ENCODE results near the gene BCAR3.

Gene BCAR3

GRCh38 chr1:93681101-93681988 is at the start of gene BCAR3:
Gene BCAR3 (minus strand): TSS chr1:93681837. CDS start chr1:93674930, 6,907 bp downstream.
- DNase-seq, result peak; percentile 36

- DNase-seq, result no peak
Measured at GRCh38 chr1:93730621-93731020, 49.0 kb upstream of the BCAR3 start.

GRCh38 chr1:93729906-93730305 is 48.3 kb upstream of the BCAR3 start:
- no peak for DNase-seq

- no peak for DNase-seq
Measured at GRCh38 chr1:93729502-93729901, 47.9 kb upstream of the BCAR3 start.

- DNase-seq, result peak; percentile 97
Measured at GRCh38 chr1:93728480-93729131, 47.0 kb upstream of the BCAR3 start.

GRCh38 chr1:93723733-93724270 is 42.2 kb upstream of the BCAR3 start:
- DNase-seq, result no peak

- no peak for DNase-seq
Measured at GRCh38 chr1:93723110-93723509, 41.5 kb upstream of the BCAR3 start.

GRCh38 chr1:93722081-93723031 is 40.7 kb upstream of the BCAR3 start:
- no peak for DNase-seq

GRCh38 chr1:93720956-93721626 is 39.5 kb upstream of the BCAR3 start:
- no peak for DNase-seq

GRCh38 chr1:93717640-93718039 is 36.0 kb upstream of the BCAR3 start:
- no peak for DNase-seq

- peak; percentile 53 for DNase-seq
Measured at GRCh38 chr1:93716941-93717368, 35.3 kb upstream of the BCAR3 start.

- peak; percentile 60 for DNase-seq
Measured at GRCh38 chr1:93716163-93716562, 34.5 kb upstream of the BCAR3 start.

GRCh38 chr1:93715529-93716126 is 34.0 kb upstream of the BCAR3 start:
- peak; percentile 98 for DNase-seq

- DNase-seq, result no peak
Measured at GRCh38 chr1:93714356-93714755, 32.7 kb upstream of the BCAR3 start.

GRCh38 chr1:93713341-93713740 is 31.7 kb upstream of the BCAR3 start:
- no peak for DNase-seq

GRCh38 chr1:93712741-93713140 is 31.1 kb upstream of the BCAR3 start:
- no peak for DNase-seq

- no peak for DNase-seq
Measured at GRCh38 chr1:93710499-93711453, 29.1 kb upstream of the BCAR3 start.

- no peak for DNase-seq
Measured at GRCh38 chr1:93708734-93709481, 27.3 kb upstream of the BCAR3 start.

GRCh38 chr1:93707956-93708355 is 26.3 kb upstream of the BCAR3 start:
- DNase-seq, result no peak
